Measurements from ENCODE around the gene HHAT.

HHAT gene

GRCh38 chr1:210624722-210625121, 296.0 kb downstream of the HHAT start:
- TF ChIP-seq CTCF (IDR thresholded peaks at IDR 0.05) = no peak

- no peak for TF ChIP-seq CTCF (IDR thresholded peaks at IDR 0.05)
Measured at GRCh38 chr1:210625715-210626114, 297.0 kb downstream of the HHAT start.

- no peak for TF ChIP-seq CTCF (IDR thresholded peaks at IDR 0.05)
Measured at GRCh38 chr1:210626341-210626740, 297.6 kb downstream of the HHAT start.

GRCh38 chr1:210627755-210628154, 299.1 kb downstream of the HHAT start:
- TF ChIP-seq CTCF (IDR thresholded peaks at IDR 0.05) = no peak

GRCh38 chr1:210629276-210629675, 300.6 kb downstream of the HHAT start:
- no peak for TF ChIP-seq CTCF (IDR thresholded peaks at IDR 0.05)

- no peak for TF ChIP-seq CTCF (IDR thresholded peaks at IDR 0.05)
Measured at GRCh38 chr1:210631399-210631798, 302.7 kb downstream of the HHAT start.

GRCh38 chr1:210633140-210633539, 304.4 kb downstream of the HHAT start:
- no peak for TF ChIP-seq CTCF (IDR thresholded peaks at IDR 0.05)

- no peak for TF ChIP-seq CTCF (IDR thresholded peaks at IDR 0.05)
Measured at GRCh38 chr1:210633636-210634035, 304.9 kb downstream of the HHAT start.
